ENCODE results near the gene CCL15.
A peak's percentile ranks its signal among the peaks of the same experiment; 100 is the strongest.
"Not testable (repeated sequence)": the region's sequence is repeated elsewhere in the genome, so short reads cannot be mapped to it uniquely, and the experiment has no call there.

CCL15 gene

GRCh38 chr17:35995346-35995745, 6.0 kb downstream of the CCL15 start:
- not testable (repeated sequence) for DNase-seq

- DNase-seq = no peak
Observed at GRCh38 chr17:35991075-35991474, 10.3 kb downstream of the CCL15 start.

GRCh38 chr17:35988164-35988563, 13.2 kb downstream of the CCL15 start:
- DNase-seq = no peak

DNA sequence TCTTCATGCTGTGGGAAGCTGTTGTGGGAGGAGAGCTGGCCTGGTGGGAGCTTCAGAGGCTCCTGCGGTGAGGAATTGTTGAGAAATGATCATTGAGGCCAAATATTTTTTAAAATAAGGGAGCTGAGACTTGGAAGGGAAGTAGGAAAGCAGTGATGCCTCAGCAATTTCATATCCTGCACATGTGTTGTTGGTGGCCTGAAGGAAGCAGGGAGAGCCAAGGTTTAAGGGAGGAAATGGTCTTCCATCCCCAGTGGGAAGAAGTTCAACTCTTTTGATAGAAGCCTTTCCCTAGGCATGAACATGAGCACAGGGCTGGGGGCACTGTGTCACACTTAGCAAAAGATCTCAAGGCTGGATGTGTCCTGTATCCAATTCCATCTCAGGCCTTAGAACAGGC, 14.7 kb downstream of the CCL15 start, which contains the start of gene CCL14:
Gene CCL14, minus strand, starts transcription at position 87 of the 400 bp plus-strand sequence. Its CDS starts 80 bp downstream, at position 7.
- DNase-seq = no peak

DNA sequence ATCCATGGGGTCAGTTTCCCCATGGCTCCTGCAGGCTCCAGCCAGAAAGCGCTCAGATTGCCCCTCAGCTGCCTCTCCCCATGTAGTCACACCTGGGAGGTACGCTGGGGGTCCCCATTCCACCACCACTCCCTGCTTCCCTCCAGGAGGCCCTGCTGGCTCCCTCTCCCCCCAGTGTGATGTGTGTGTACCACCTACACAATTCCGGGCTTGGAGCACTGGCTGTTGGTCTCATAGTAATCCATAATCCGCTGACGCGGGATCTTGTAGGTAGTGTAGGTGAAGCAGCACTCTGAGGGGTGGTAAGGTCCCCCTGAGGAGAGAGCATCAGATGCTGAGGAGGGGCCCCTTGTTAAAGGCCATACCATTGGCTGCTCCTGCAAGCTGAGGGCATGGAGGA, 17.2 kb downstream of the CCL15 start:
- no peak for DNase-seq

- DNase-seq = no peak
Observed at GRCh38 chr17:35982409-35983191, 18.8 kb downstream of the CCL15 start.

GRCh38 chr17:35981908-35982330, 19.4 kb downstream of the CCL15 start:
- DNase-seq = no peak

- no peak for DNase-seq
Observed at GRCh38 chr17:35981246-35981645, 20.1 kb downstream of the CCL15 start, which contains the start of gene CCL16. CCL16 (minus strand) TSS chr17:35981497; CDS start chr17:35981420, 77 bp downstream.

DNA sequence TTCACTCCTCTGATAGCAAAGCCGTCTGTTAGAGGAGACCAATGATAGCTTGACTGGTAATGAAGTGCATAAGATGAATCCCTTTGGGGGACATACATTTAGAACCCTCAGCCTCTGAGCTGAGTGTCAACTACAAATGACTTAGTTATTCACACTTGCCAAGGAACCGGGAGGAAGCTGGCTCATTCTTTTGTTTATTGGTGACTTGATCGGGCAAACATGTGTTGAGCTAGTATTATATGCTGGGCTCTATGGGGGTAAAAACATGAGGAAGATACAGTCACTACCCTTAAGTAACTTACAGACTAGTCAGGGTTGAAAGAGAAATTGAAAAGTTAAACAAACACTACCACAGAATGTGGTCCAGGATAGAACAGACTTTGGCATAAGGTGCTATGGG, 23.0 kb downstream of the CCL15 start:
- DNase-seq = no peak

DNA sequence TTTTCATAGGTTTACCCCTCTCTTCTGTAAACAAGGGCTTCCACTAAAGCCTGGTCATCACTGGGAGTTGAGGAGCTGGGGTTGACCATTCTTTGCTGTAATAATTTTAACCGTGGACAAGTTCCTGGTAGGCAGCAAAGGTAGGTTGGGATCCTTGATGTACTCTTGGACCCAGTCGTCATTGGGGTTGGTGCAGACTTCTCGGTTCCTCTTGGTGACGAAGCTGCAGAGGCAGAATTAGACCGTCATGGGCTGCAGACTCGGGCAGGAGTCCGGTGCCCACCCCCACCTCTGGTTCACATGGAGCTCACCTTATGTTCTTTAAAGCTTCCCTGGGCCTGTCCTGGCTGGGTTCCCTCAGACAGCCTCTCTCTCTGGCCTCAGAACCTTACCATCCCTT, 23.8 kb downstream of the CCL15 start:
- DNase-seq = no peak

DNA sequence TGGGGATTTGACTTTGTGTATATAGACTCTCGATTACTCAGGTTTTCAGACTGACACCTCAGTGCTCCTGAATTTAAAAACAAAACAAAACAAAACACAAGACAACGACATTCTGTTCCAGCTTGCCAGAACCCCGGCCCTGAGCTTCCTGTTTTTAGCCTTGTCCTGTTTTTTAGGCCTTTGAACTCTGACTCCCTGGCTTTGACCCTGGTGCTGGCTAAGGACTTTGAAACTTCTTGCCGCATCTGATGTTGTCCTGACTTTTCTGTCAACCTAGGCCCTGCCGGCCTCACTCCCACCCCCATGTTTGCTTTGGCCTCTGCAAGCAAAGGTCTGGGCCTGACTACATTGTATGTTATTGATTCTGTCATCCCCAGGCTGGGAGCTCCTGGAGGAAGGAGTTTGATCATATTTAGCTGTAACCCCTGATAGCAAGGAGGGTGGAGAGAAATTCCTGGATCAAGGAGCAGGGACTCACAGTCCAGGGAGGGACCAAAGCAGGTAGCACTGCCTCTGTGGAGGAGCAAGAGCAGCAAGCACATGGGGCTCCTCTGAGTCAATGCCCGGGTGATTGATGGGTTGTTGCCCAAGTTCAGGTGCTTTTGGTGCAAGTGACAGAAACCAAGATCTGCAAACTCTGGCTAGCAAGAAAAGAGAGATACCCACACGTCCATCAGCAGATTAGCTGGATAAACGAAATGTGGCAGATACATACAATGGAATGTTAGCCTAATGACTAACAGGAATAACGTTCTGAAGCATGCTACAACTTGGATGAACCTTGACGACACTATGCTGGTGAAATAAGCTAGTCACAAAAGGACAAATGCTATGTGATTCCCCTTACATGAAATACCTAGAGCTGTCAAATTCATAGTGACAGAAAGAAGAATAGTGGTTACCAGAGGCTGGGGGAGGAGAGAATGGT, 27.8 kb downstream of the CCL15 start:
- no peak for DNase-seq

DNA sequence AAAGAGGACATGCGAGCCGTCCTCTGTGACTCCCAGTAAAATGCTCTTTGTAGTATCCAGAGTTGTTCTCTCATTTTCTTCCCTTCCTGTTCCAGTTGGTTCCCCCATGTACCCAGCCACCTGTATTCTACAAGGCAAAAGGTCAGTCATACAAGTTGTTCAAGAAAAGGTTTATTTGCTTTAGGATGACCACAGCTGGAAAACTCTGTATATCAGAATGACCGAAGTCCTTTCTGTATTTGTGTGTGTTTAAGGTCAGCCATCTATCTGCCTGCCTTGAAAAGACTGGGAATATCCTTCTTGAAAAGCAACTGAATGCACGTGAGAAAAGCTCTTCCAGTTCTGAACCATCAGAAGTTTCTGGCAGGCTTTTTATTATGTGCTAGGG, 28.4 kb downstream of the CCL15 start:
- no peak for DNase-seq

- no peak for DNase-seq
Observed at GRCh38 chr17:35972535-35972934, 28.8 kb downstream of the CCL15 start.

GRCh38 chr17:35972066-35972465, 29.3 kb downstream of the CCL15 start:
- DNase-seq = no peak

DNA sequence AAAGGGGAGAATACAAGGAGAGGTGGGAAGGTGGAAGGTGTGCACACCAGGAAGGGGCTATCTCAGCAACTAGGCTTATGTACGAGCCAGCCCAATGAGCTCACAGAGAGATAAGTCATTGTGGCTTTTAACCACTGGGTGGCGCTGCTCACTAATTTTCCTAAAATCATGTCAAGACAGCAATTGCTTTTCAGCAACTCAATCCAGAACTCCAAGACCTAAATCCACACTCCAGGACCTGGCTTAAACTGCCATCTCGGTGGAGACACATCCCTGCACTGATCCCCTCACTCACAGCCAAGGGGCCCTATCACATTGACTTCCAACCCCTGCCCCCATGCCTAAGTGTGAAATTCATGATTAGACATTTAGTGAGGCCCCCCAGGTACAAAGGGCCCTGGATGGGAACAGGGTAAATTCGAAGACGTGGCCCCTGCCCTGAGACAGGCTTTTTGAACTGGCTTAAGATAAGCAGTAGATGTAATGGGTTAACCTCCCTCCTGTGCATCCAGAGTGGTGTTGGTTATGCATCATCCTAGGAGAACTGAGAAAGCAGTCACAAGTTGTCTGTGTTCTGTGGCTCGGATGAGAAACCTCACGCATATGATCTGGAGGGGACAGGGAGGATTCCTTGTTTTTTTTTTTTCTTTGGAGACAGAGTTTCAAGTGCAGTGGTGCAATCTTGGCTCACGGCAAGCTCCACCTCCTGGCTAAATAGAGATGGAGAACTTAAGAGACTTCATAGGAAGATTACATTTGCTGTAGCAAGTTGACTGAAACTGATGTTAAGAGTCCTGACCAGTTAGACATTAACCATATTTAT, 31.6 kb downstream of the CCL15 start:
- DNase-seq = peak in 45 of 51 donors; percentile 1 to 87 (median 47)

DNA sequence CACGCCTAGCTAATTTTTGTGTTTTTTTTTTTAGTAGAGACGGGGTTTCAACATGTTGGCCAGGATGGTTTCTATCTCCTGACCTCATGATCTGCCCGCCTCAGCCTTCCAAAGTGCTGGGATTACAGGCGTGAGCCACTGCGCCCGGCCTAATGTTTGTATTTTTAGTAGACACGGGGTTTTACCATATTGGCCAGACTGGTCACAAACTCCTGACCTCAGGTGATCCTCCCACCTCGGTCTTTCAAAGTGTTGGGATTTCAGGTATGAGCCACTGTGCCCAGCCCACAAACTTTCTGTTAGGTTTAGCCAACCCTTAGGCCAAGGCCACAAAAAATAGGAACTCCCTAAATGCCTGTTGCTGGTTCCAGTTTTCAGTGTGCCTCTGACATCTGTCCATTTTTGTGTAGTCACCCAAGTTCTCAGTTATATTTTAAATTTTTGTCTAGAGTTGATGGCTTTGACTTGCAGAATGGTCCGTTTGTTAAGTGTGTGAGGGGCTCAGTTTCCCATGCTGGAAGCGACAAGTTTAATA, 32.8 kb downstream of the CCL15 start:
- no peak for DNase-seq

DNA sequence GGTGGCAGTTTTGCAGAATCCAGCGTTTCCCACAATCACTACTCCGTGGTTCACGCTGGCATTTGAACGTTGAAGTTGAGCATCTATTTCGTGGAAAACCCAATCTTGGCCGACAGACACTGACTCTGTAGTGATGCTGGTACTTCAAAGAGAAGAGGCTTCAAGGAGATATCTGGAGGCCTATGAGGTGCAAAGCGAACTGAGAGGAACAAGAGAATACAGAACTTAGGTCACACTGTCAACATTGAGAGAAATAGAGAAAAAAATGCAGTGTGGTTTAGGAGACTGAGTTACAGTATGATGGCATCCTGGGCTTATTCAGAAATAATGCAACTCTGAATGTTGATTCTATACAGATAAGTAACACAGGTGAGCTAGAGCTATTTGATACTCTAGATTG, 36.1 kb downstream of the CCL15 start:
- DNase-seq = no peak

GRCh38 chr17:35963663-35964062, 37.7 kb downstream of the CCL15 start:
- DNase-seq = no peak

DNA sequence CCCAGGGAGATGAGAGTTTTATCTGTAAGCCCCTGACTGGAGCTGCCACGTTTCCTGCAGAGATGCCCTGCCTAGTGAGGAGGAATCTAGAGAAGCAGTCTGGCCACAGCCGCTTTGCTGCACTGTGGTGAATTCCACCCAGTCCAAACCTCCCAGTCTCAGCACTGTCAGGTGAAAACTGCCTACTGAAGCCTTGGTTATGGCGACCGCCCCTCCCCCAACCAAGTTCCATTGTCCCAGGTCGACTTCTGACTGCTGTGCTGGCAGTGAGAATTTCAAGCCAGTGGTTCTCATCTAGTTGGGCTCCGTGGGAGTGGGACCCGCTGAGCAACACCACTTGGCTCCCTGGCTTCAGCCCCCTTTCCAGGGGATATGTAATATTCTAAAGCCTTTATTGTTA, 47.6 kb downstream of the CCL15 start:
- no peak for DNase-seq

GRCh38 chr17:35949401-35949800, 52.0 kb downstream of the CCL15 start:
- no peak for DNase-seq

GRCh38 chr17:35948092-35948491, 53.3 kb downstream of the CCL15 start:
- DNase-seq = no peak

All from hypothalamus (tissue), 51 donors.